K562 (cell line): ENCODE measurements around the gene CNGA1. TPM values are rescaled to one million over a fixed set of nuclear protein-coding genes. Genes with fewer than 3 reads are reported as not detected.

ENCODE experiments used
- ATAC-seq: fragments of 200-7000 bp; cut with Tn5 transposase; 3 replicates; pipeline ENCODE4 v1.9.1; 2020; ENCODE audit warnings: moderate library complexity
- BruUV-seq: library from RNA; stranded (reverse); fragments of 400-500 nt; replicated peaks from 2 replicates; lab custom pipeline; 2021; lab: Mats Ljungman, UMichigan
- CTCF ChIA-PET: fragments of 300-600 bp; formaldehyde crosslinking; extraction: SDS; loops from one replicate; lab custom pipeline; 2021; ENCODE audit warnings: low intra/inter-chr PET ratio; lab: Yijun Ruan, JAX
- POLR2A ChIA-PET: fragments of 300-600, 350-650 bp; sonication (Branson Sonifier 250); formaldehyde crosslinking; extraction: SDS; loops from one replicate; lab custom pipeline; 2021; ENCODE audit warnings: antibody characterized with exemption, inconsistent platforms; lab: Yijun Ruan, JAX
- DNase-seq, 4 experiments: peaks; one replicate each; pipeline versions ENCODE4 v3.0.0 to v3.0.0-alpha.2; 2011 to 2018; ENCODE audit warnings: low spot score in 3 of 4, mixed read lengths in 3 of 4; ENCODE audit errors: extremely low read depth in 1 of 4
- FAIRE-seq: peaks from 2 replicates; lab custom pipeline; 2011; peaks lifted over from hg19 to GRCh38; lab: Jason Lieb, UNC
- H2AFZ ChIP-seq: 2 replicates; pipeline ENCODE4 v1.6.0; 2011; ENCODE audit warnings: low read depth, low read length, control low read depth, inconsistent platforms
- H3K27ac ChIP-seq: fragments of 200-600 bp; 3 replicates; pipeline ENCODE4 v1.8.0; 2011; ENCODE audit warnings: low read depth, mild to moderate bottlenecking, control low read depth, inconsistent platforms, low read length, moderate library complexity, mixed read lengths; ENCODE audit errors: extremely low read depth
- H3K27me3 ChIP-seq, 2 experiments: fragments of 300-600 bp in 1 of 2; 2 replicates in 1 of 2; 3 replicates in 1 of 2; pipeline versions ENCODE4 v1.6.0 to v1.8.0; 2011; ENCODE audit warnings: inconsistent platforms in 2 of 2, low read length in 2 of 2, mild to moderate bottlenecking in 1 of 2, mixed read lengths in 1 of 2, moderate library complexity in 1 of 2; ENCODE audit not compliant: control insufficient read depth in 2 of 2, insufficient read depth in 2 of 2
- H3K36me3 ChIP-seq: fragments of 300-600 bp; 3 replicates; pipeline ENCODE4 v1.8.0; 2011; ENCODE audit warnings: mild to moderate bottlenecking, low read length, inconsistent platforms; ENCODE audit not compliant: control insufficient read depth, insufficient read depth
- H3K4me1 ChIP-seq, 2 experiments: fragments of 200-600 bp in 1 of 2; replicated peaks in 1 of 2; 2 replicates in 1 of 2; 3 replicates in 1 of 2; pipeline versions ENCODE4 v1.5.1 to v1.8.0; 2011; ENCODE audit warnings: inconsistent platforms in 2 of 2, low read length in 2 of 2, mild to moderate bottlenecking in 1 of 2, mixed read lengths in 1 of 2, moderate library complexity in 1 of 2; ENCODE audit not compliant: control insufficient read depth in 2 of 2, insufficient read depth in 2 of 2
- H3K4me2 ChIP-seq: 2 replicates; pipeline ENCODE4 v1.6.1; 2011; ENCODE audit warnings: low read length, control low read depth, inconsistent platforms, mixed read lengths; ENCODE audit not compliant: insufficient read depth
- H3K4me3 ChIP-seq: fragments of 200-600 bp; sonication (generic), shearing (Covaris generic); 2 replicates; pipeline ENCODE4 v1.5.1; 2016; ENCODE audit warnings: control low read depth, inconsistent platforms
- H3K79me2 ChIP-seq: fragments of 200-600 bp; 3 replicates; pipeline ENCODE4 v1.8.0; 2011; ENCODE audit warnings: low read length, inconsistent platforms; ENCODE audit not compliant: control insufficient read depth, insufficient read depth
- H3K9ac ChIP-seq, 2 experiments: 2 replicates each; pipeline versions ENCODE4 v1.6.0 to v1.6.1; 2011; ENCODE audit warnings: low read depth in 2 of 2, low read length in 2 of 2, control low read depth in 1 of 2, inconsistent platforms in 1 of 2, mild to moderate bottlenecking in 1 of 2, mixed read lengths in 1 of 2; ENCODE audit not compliant: insufficient read depth in 1 of 2
- H3K9me1 ChIP-seq: one replicate; pipeline ENCODE4 v1.6.0; 2011; ENCODE audit warnings: inconsistent platforms, mild to moderate bottlenecking, low read length, moderate library complexity; ENCODE audit not compliant: control insufficient read depth, insufficient read depth
- H3K9me3 ChIP-seq: replicated peaks from 2 replicates; pipeline ENCODE4 v1.5.1; 2011; ENCODE audit warnings: low read depth, low read length, inconsistent platforms; ENCODE audit not compliant: control insufficient read depth, insufficient read depth
- H4K20me1 ChIP-seq: replicated peaks from 2 replicates; pipeline ENCODE4 v1.6.1; 2011; ENCODE audit warnings: low read length, inconsistent platforms, mixed read lengths; ENCODE audit not compliant: control insufficient read depth, insufficient read depth
- BCOR ChIP-seq: fragments of 450-650 bp; IDR thresholded peaks from 2 replicates; pipeline ENCODE4 v1.6.1; 2016
- CBFA2T3 ChIP-seq: fragments of 450-650 bp; IDR thresholded peaks from 2 replicates; pipeline ENCODE4 v1.6.1; 2017
- EHMT2 ChIP-seq: fragments of 450-650 bp; IDR thresholded peaks from 2 replicates; pipeline ENCODE4 v1.6.1; 2018; ENCODE audit warnings: antibody characterized with exemption
- FUS ChIP-seq: fragments of 200-400 bp; formaldehyde crosslinking; optimal IDR thresholded peaks from 2 replicates; pipeline ENCODE3; 2017; ENCODE audit warnings: low read depth, low read length
- HDAC3 ChIP-seq: fragments of 450-650 bp; IDR thresholded peaks from 2 replicates; pipeline ENCODE4 v1.6.1; 2018; ENCODE audit warnings: borderline replicate concordance, mild to moderate bottlenecking, moderate library complexity; ENCODE audit not compliant: partially characterized antibody
- HMG20A ChIP-seq: fragments of 450-650 bp; formaldehyde crosslinking; conservative IDR thresholded peaks from 2 replicates; pipeline ENCODE4 v1.4.0; 2020; ENCODE audit warnings: mild to moderate bottlenecking, mixed read lengths
- JUND ChIP-seq, 2 experiments: IDR thresholded peaks; 2 replicates in 1 of 2; 3 replicates in 1 of 2; pipeline ENCODE4 v1.6.1; 2011; ENCODE audit warnings: borderline replicate concordance in 2 of 2, low read depth in 2 of 2, low read length in 2 of 2, improper control_type of control experiment in 1 of 2, missing biosample characterization in 1 of 2, missing genetic modification characterization in 1 of 2, missing genetic modification reagents in 1 of 2
- NFATC3 ChIP-seq: fragments of 450-650 bp; IDR thresholded peaks from 2 replicates; pipeline ENCODE4 v1.6.1; 2017; ENCODE audit warnings: mild to moderate bottlenecking
- SMAD2 ChIP-seq: fragments of 150-350 bp; IDR thresholded peaks from 2 replicates; pipeline ENCODE4 v1.6.1; 2014; ENCODE audit warnings: low read depth, mild to moderate bottlenecking, low read length
- SMAD3 ChIP-seq: fragments of 450-650 bp; formaldehyde crosslinking; conservative IDR thresholded peaks from 2 replicates; pipeline ENCODE4 v1.4.0; 2020; ENCODE audit warnings: mild to moderate bottlenecking
- SMARCB1 ChIP-seq: IDR thresholded peaks from 2 replicates; pipeline ENCODE4 v1.6.1; 2011; ENCODE audit warnings: improper control_type of control experiment, low read depth; ENCODE audit not compliant: insufficient read length
- SMC3 ChIP-seq: conservative IDR thresholded peaks from 2 replicates; pipeline ENCODE4 v1.6.1; 2011; ENCODE audit warnings: low read depth, low read length, improper control_type of control experiment; ENCODE audit not compliant: insufficient read depth
- TAF9B ChIP-seq: fragments of 450-650 bp; IDR thresholded peaks from 2 replicates; pipeline ENCODE4 v1.6.1; 2018; ENCODE audit warnings: mild to moderate bottlenecking; ENCODE audit not compliant: partially characterized antibody
- TARDBP ChIP-seq: fragments of 450-650 bp; IDR thresholded peaks from 2 replicates; pipeline ENCODE4 v1.6.1; 2016
- TCF7L2 ChIP-seq: fragments of 150-350 bp; IDR thresholded peaks from 2 replicates; pipeline ENCODE4 v1.6.1; 2016; ENCODE audit warnings: low read depth, mild to moderate bottlenecking, low read length, moderate library complexity
- TFAM ChIP-seq: fragments of 250-450 bp; sonication (Bioruptor Pico); conservative IDR thresholded peaks from 2 replicates; pipeline ENCODE4 v1.5.0; 2021; ENCODE audit warnings: mild to moderate bottlenecking, moderate library complexity
- WHSC1 ChIP-seq: IDR thresholded peaks from one replicate; pipeline ENCODE4 v1.6.1; 2012; ENCODE audit warnings: low read length, control low read depth, inconsistent platforms
- ZNF232 ChIP-seq: sonication (generic); formaldehyde crosslinking; IDR thresholded peaks from 2 replicates; pipeline ENCODE4 v1.8.0; 2022; ENCODE audit warnings: mild to moderate bottlenecking, missing genetic modification reagents
- ZNF778 ChIP-seq: fragments of 450-650 bp; formaldehyde crosslinking; IDR thresholded peaks from 2 replicates; pipeline ENCODE4 v1.4.0; 2020; ENCODE audit warnings: mild to moderate bottlenecking, moderate library complexity
- ZZZ3 ChIP-seq: fragments of 450-650 bp; IDR thresholded peaks from 2 replicates; pipeline ENCODE4 v1.6.1; 2016; ENCODE audit warnings: antibody characterized with exemption, mild to moderate bottlenecking, moderate library complexity
- WGBS: fragments of 100-300 bp; shearing (Covaris generic); methylation state at CpG from one replicate; pipeline ENCODE4 v1.1.6; 2016; ENCODE audit warnings: low coverage, mixed read lengths; ENCODE audit not compliant: insufficient coverage; ENCODE audit errors: missing lambda C conversion rate; 5-methylcytosine and 5-hydroxymethylcytosine counted together
- in situ Hi-C: fragments of 300-500 bp; cut with MboI; formaldehyde crosslinking; loops from 4 replicates; pipeline ENCODE4 v1.15.0; 2018; ENCODE audit warnings: inconsistent platforms, mixed read lengths
- intact Hi-C: fragments of 100-400 bp; cut with micrococcal nuclease; formaldehyde crosslinking; loops from 2 replicates; pipeline ENCODE4 v1.14.2; 2022
- polyA plus RNA-seq, 8 experiments: library from polyadenylated mRNA; depleted of rRNA in 4 of 8; stranded (reverse) in 5 of 8; unstranded in 3 of 8; fragments of >200 nt; fragmentation: Nextera tagmentation in 2 of 8; fragmentation: Illumina TruSeq in 1 of 8; extraction: Ambion mirVana in 2 of 8; extraction: Trizol in 1 of 8; gene quantifications; 2 replicates each; pipeline versions ENCODE4 v1.2.1 to v1.2.3, GENCODE V29; 2011 to 2014; ENCODE audit warnings: inconsistent platforms in 1 of 8, missing spikeins in 1 of 8
- total RNA-seq, 7 experiments: library from RNA; depleted of rRNA in 6 of 7; stranded (reverse); fragments of >200 nt in 6 of 7; fragmentation: Illumina TruSeq in 2 of 7; extraction: Trizol in 2 of 7; gene quantifications; 2 replicates each; pipeline versions ENCODE4 v1.2.1 to v1.2.3, GENCODE V29; 2011 to 2021; ENCODE audit warnings: low replicate concordance in 1 of 7
- TF ChIP-seq, protein P1 (sequence below): fragments of 450-650 bp; IDR thresholded peaks from 2 replicates; pipeline ENCODE4 v1.6.1; 2016; ENCODE audit warnings: low read depth, mild to moderate bottlenecking, moderate library complexity
- TF ChIP-seq, protein P2 (sequence below): sonication (generic); formaldehyde crosslinking; IDR thresholded peaks from 2 replicates; pipeline ENCODE4 v1.9.0; 2022; ENCODE audit warnings: mild to moderate bottlenecking, missing genetic modification reagents
- TF ChIP-seq, protein P3 (sequence below): fragments of 450-650 bp; formaldehyde crosslinking; IDR thresholded peaks from 2 replicates; pipeline ENCODE4 v1.4.0; 2020; ENCODE audit warnings: mild to moderate bottlenecking, moderate library complexity

CNGA1 gene
- total and polyA plus RNA-seq, 9 of the 15 experiments (the other 6 are each of a cell fraction or from before 2014, with no cell fraction given), result 0.03 to 0.29 (median 0.04) TPM; not detected in 5

DNA sequence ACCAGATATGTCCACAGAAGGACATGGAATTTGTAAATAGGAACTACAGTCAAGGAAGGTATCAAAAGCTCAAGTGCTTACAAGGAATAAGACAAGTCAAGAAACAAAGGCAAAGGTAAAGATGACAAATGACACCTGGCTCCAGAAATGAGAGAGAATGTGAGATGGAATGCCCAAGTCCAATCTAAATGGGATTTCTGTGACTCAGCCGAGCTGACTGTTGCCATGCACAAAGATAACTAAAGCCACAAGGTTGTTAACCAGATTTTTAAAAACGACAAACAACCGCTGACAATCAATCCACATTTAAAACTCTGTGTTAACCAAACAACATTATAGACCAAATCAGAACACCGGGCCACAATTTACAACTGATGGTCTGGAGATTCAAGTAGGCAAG lies 103.2 kb downstream of the CNGA1 start:
- peak overlapping the region; percentile 99 for H2AFZ ChIP-seq
- peak overlapping the region; percentile 87 for H3K27ac ChIP-seq
- ATAC-seq (no peak), FAIRE-seq (peak; percentile 11), DNase-seq (peak in 1 of 4 experiments; percentile 51)
- peaks cover 32% of the 10 kb centered on the region for H3K79me2 ChIP-seq
- 0% methylated on average over 4 of the region's 4 CpGs for WGBS
- BruUV-seq, result TSS peak; percentile 68
- peaks cover 31% of the 10 kb centered on the region; the same call in 2 of the 3 replicates for H3K36me3 ChIP-seq
- H3K9me3 ChIP-seq, result no peaks in the 10 kb centered on the region
- peak overlapping the region; percentile 97 for H3K4me2 ChIP-seq
- ChIA-PET POLR2A (interaction anchor here (1.0 to 1.4 kb wide), 3 partner anchors 8 to 10 kb away, joined by 3 to 5 read pairs (median 4); no protein-coding TSS in a partner anchor), CTCF (interaction anchor here (0.6 kb wide), 1 partner anchor 227 kb away, joined by 3 read pairs; no protein-coding TSS in a partner anchor)
- in situ Hi-C loops (no loop called here), intact Hi-C loops (no loop called here)
- H3K27me3 ChIP-seq, result no peaks in the 10 kb centered on the region
- H4K20me1 ChIP-seq, result no peaks in the 10 kb centered on the region
- peak overlapping the region; percentile 89 for H3K4me3 ChIP-seq
- no peaks in the 10 kb centered on the region for H3K9me1 ChIP-seq
- H3K4me1 ChIP-seq, result peaks cover 11 to 17% of the 10 kb centered on the region in 2 experiments
- peak overlapping the region; percentile 85 to 95; a peak in 3 of 4 replicates for H3K9ac ChIP-seq
- TF ChIP-seq WHSC1 (no peak), HMG20A (CRISPR knock-in tag) (no peak), TCF7L2 (no peak), EHMT2 (peak; percentile 33; the same call in 1 of the 2 replicates), CBFA2T3 (peak; percentile 28; the same call in 1 of the 2 replicates), SMAD2 (no peak), SMAD3 (CRISPR knock-in tag) (no peak), HDAC3 (no peak), TAF9B (no peak), JUND (IDR thresholded peaks at IDR 0.05; ENCODE audit: borderline replicate concordance, low read depth, low read length) (peak; percentile 36; the same call in 1 of the 2 replicates), JUND (tag; IDR thresholded peaks at IDR 0.05; ENCODE audit: borderline replicate concordance, low read depth, low read length) (0 out of 3 replicates have a peak, but pooled peaks have one; percentile 43), SMC3 (no peak), NFATC3 (0 out of 2 replicates have a peak, but pooled peaks have one; percentile 45), ZNF778 (CRISPR knock-in tag) (no peak), ZNF232 (CRISPR knock-in tag) (no peak), ZZZ3 (no peak), TARDBP (no peak), SMARCB1 (no peak), TFAM (CRISPR knock-in tag) (no peak), FUS (no peak), BCOR (no peak)
- TF ChIP-seq, protein P1, sequence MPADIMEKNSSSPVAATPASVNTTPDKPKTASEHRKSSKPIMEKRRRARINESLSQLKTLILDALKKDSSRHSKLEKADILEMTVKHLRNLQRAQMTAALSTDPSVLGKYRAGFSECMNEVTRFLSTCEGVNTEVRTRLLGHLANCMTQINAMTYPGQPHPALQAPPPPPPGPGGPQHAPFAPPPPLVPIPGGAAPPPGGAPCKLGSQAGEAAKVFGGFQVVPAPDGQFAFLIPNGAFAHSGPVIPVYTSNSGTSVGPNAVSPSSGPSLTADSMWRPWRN, result no peak
- TF ChIP-seq, protein P2, sequence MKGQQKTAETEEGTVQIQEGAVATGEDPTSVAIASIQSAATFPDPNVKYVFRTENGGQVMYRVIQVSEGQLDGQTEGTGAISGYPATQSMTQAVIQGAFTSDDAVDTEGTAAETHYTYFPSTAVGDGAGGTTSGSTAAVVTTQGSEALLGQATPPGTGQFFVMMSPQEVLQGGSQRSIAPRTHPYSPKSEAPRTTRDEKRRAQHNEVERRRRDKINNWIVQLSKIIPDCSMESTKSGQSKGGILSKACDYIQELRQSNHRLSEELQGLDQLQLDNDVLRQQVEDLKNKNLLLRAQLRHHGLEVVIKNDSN (CRISPR knock-in tag), result no peak
- TF ChIP-seq, protein P3, sequence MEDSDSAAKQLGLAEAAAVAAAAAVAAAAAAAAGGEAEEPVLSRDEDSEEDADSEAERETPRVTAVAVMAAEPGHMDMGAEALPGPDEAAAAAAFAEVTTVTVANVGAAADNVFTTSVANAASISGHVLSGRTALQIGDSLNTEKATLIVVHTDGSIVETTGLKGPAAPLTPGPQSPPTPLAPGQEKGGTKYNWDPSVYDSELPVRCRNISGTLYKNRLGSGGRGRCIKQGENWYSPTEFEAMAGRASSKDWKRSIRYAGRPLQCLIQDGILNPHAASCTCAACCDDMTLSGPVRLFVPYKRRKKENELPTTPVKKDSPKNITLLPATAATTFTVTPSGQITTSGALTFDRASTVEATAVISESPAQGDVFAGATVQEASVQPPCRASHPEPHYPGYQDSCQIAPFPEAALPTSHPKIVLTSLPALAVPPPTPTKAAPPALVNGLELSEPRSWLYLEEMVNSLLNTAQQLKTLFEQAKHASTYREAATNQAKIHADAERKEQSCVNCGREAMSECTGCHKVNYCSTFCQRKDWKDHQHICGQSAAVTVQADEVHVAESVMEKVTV (CRISPR knock-in tag), result no peak
